ENCODE measurements around the gene NKD2.

NKD2 gene

DNA sequence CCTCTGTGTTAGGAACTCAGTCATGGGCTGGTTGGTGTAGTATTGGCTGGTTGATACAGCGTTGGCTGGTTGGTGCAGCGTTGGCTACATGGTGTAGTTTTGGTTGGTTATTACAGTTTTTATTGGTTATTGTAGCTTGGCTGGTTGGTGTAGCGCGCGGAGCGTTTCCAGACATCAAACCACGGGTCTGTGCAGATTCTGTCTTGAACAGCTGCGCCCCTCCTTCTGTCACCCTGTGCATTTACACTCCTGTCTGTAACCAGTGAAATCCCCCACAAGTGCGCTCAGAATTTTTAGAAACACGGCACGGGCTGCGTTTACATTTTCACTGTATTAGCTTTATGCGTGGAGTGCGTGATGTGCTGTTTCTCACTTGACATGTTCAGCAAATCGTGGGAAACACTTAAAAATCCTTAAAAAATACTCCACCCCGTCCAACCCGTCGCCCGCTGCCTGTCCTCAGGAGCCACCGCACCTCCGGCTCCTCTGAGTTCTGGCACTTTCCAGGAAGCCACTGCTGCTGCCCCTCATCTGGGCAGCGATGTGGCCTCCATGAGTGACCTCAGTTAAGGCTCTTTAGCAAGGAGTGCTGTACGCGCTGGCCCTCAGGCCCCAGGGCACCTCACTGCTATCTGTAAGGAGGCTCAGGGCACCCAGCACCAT lies 20.8 kb downstream of the NKD2 start:
- DNase-seq (ENCODE audit: low read depth in 1 of 2, low spot score in 1 of 2): no peak

DNA sequence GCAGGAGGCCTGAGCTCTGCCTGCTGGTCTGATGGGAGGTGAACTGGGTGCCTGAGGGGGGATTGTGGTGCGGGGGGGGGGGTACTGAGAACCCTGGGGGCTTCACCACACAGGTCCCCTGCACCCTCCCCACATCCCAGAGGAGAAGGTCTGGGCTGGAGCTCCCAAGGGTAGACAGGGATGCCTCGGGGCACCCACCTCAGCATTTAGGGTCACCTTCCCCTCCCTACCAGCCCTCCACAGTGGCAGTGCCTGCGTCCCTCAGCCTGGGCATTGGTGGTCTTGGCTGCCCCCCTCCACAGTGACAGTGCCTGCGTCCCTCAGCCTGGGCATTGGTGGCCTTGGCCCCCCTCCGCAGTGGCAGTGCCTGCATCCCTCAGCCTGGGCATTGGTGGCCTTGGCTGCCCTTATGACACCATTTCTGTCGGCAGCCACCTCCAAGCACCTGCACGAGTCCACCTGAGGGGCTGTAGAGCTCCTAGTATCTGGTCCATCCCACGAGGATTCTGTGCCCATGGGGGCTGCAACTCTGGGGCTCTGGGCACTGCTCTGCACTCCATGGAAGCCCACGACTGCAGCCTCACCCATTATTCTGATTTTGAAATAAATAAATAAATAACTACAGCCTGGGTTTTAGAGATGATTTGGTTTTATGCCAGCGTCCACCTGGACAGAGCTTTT lies 21.5 kb downstream of the NKD2 start:
- no peak for DNase-seq (ENCODE audit: low read depth in 1 of 2, low spot score in 1 of 2)

DNA sequence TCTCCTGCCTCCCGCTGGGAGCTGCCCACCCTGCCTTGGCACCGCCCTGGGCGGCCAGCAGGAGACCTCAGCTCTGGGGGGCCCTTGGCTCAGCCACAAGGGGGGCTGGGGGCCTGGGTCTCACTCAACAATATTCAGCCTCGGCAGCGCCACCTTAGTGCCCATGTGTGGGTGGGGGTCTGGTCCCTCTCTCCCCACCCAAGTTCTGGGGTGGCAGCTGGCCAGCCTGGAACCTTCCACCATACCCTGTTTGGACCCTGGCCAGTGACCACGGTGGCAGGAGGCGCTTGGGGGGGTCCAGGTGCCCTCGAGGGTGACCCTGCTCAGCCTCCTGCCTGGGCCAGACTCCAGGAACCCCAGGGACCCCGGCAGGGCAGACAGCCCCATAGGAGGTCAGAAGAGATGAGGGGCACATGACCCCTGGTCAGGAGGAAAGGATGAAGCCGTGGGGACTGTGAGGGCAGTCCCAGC lies 22.2 kb downstream of the NKD2 start:
- no peak for DNase-seq (ENCODE audit: low read depth in 1 of 2, low spot score in 1 of 2)

DNA sequence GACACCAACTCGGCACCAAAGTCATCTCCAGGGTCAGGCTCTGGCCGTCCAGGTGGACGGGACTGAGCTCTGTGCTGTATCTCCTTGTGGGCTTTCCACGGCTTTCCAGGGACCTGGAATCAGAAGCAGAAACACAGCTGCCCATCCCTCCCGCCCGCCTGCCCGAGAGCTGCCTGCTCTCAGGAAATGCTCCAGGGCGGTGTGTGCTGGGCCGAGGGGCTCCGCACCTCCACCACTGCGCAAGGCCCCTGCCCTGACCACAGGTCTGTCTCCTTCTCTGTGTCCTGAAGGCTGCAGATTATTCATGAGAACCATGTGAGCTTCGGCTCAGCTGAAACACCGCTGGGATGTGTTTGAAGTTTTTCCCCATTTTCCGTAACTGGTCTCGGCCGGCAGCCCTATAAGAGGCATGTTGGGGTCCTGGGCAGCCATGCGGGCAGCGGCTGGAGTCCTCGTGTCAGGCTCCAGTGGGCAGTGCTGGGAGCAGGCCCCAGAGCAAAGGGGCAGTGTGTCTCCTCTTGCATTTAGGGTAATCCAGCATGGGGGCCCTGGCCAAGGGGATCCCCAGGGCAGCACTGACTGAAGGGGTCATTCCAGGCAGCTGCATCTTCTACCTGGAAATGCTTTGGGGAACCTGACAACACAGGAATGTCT lies 22.8 kb downstream of the NKD2 start:
- no peak for DNase-seq (ENCODE audit: low read depth in 1 of 2, low spot score in 1 of 2)

DNA sequence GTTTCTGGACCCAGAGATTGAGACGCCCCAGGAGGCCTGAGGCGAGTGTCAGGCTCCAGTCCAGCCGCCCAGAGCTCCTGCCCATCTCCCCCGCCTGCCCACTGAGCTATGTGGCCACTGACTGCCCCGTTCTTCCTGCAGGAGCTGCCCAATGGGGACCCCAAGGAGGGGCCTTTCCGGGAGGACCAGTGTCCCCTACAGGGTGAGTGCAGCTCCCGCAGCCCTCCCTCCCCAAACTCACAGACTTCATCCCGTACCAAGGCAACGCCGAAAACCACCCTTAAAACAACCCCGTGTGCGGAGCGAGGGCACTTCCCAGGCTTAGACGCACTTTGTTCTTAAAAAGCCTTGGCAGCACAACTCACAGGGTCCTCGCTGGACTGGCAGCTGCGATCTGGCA lies 23.4 kb downstream of the NKD2 start:
- no peak for DNase-seq (ENCODE audit: low read depth in 1 of 2, low spot score in 1 of 2)

DNA sequence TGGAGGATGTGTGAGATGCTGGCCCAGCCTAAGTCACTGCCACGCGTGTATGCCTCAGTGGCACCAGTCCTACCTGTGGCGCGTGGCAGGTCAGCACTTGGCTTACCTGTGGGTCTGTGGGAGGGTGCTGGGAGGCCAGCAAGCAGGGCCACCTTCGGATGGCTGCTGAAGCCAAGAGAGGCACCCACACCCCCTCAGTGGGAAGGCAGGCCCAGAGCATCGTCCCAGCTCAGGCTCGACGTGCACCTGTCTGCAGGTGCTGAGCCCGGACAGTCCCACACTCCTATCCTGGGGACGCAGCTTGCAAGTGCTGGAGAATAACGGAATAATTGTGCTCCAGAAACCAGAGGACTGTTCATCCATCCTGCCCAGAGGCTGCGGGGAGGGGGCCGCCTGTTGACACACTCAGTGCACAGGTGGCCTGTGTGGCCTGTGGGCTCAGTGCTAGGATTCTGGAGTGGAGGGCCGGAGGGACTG lies 24.0 kb downstream of the NKD2 start:
- DNase-seq (ENCODE audit: low read depth in 1 of 2, low spot score in 1 of 2): no peak

DNA sequence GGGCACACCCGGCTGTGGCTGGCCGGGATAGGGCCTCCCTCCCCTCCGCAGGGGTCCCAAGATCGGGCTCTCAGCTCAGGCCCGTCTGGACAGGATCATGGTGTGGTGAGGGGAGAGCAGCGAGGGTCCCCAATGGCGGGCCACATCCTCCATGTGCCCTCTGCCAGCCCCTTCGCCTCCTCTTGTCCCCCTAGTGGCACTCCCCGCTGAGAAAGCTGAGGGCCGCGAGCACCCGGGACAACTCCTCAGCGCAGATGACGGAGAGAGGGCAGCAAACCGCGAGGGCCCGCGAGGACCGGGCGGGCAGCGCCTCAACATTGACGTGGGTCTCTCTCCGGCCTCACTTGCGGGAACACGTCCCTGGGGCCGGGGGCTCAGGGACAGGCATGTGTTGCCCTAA lies 24.6 kb downstream of the NKD2 start:
- DNase-seq (ENCODE audit: low read depth in 1 of 2, low spot score in 1 of 2): no peak

DNA sequence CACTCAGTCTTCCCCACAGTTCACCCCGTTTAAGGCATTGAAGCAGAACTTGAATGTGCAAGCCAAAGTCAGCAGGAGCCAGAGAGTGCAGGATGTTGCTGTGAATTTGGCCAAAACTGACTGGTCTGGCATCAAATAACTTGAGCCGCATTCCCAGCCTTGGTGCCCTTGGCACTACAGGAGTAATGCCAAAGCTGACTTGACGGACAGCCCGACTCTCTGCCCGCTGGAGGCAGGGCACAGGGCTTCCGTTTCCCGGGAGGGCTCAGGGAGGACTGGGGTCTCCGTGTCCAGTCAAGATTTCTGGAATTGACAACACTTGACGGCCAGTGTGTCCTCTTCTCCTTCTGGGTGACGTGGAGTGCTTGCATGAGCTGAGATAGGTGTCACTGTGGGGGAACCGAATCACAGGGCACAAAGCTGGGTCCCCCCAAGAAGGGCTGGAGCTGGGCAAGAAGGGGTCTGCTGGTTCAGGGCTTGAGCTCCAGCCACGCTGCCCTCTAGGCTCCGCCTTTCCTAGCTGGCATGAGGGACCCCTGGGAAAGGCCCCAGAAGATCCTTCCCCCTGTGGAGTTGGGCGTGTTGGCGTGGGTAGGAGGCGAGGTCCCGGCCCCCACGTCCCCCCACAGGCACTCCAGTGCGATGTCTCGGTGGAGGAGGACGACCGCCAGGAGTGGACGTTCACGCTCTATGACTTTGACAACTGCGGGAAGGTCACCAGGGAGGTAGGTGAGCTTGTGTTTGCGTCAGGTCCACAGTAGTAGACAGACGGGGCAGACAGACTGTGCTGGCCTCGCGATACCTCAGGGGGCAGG lies 25.2 kb downstream of the NKD2 start:
- no peak for DNase-seq (ENCODE audit: low read depth in 1 of 2, low spot score in 1 of 2)

DNA sequence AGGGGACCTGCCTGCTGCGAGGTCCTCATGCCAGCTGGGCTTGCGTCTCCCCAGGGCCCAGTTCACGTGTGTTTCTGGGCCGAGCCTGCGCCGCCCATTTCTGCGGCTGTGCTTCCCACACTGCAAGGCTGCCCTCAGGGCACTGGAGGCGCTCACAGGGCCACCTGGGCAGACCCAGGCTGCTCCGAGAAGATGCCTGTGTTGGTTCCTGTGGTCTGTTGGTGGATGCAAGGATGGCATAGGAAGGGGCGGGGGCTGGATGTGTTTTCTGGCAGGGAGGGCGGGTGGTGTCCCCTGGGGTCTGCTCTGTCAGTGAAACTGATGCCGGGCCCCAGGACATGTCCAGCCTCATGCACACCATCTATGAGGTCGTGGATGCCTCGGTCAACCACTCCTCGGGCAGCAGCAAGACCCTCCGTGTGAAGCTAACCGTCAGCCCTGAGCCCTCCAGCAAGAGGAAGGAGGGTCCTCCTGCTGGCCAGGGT lies 25.9 kb downstream of the NKD2 start:
- DNase-seq (ENCODE audit: low read depth in 1 of 2, low spot score in 1 of 2): no peak

DNA sequence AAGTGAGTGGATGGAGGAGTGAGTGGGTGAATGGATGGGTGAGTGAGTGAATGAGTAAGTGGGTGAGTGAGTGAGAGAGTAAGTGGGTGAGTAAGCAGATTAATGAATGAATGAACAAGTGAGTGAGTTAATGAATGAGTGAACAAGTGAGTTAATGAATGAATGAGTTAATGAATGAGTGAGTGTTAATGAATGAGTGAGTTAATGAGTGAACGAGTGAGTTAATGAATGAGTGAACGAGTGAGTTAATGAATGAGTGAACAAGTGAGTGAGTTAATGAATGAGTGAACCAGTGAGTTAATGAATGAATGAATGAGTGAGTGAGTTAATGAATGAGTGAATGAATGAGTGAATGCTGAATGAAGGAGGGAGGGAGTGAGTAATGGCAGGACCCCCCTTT lies 26.4 kb downstream of the NKD2 start:
- no peak for DNase-seq (ENCODE audit: low read depth in 1 of 2, low spot score in 1 of 2)

DNA sequence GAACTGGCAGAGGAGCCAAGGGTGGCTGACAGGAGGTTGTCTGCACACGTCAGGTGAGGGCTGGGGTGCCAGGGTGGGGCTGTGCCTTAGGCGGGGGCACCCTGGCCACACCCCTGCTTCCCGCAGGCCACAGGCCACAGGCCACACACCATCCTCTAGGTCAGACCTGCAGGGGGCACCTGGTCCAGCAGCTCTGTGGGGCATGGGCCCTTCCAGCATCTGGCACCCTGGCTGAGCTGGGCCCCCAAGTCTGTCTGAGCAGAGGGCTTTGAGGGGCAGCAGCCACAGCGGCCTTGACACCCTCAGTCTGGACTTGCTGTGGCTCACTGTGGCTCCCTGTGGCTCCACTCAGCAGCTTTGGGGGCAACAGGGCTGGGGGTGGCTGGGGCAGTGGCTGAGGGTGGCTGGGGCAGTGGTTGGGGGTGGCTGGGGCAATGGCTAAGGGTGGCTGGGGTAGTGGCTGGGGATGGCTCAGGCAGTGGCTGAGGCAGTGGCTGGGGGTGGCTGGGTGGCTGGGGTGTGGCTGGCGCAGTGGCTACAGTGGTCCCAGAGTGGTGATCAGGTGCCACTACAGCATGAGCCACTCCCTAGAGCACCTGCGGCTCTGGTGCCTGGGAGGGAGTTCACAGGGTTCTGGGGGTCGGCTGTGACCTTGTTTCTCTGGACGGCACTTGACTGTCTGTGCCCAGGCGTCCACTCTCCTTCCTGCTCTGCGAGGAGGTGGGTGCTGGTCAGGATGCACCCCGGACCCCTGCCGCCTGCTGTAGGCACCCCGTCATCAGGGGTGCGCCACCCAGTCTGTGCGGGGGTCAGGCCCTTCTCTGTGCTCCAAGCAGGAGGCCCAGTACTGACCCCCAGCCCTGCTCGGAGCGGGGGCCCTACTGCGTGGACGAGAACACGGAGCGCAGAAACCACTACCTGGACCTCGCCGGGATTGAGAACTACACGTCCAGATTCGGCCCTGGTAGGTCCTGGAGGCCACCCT lies 27.1 kb downstream of the NKD2 start:
- no peak for DNase-seq (ENCODE audit: low read depth in 1 of 2, low spot score in 1 of 2)

DNA sequence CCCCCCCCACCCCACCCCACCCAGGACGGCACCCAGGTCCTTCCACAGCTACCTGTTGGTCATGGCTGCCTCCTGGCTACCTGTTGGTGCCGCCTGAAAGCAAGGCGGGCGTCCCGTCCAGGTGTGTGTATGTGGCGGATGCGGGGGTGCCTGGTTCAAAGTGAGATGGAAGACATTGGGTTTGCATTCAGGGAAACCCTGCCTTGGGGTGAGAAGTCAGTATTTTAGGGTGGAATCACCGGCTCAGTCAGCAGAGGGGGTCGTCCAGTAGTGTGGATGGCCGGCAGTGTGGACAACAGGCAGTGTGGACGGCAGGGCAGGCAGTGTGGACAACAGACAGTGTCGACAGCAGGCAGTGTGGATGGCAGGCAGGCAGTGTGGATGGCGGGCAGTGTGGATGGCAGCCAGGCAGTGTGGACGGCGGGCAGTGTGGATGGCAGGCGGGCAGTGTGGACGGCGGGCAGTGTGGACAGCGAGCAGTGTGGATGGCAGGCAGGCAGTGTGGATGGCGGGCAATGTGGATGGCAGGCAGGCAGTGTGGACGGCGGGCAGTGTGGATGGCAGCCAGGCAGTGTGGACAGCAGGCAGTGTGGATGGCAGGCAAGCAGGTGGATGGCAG lies 28.0 kb downstream of the NKD2 start:
- DNase-seq (ENCODE audit: low read depth in 1 of 2, low spot score in 1 of 2): no peak

DNA sequence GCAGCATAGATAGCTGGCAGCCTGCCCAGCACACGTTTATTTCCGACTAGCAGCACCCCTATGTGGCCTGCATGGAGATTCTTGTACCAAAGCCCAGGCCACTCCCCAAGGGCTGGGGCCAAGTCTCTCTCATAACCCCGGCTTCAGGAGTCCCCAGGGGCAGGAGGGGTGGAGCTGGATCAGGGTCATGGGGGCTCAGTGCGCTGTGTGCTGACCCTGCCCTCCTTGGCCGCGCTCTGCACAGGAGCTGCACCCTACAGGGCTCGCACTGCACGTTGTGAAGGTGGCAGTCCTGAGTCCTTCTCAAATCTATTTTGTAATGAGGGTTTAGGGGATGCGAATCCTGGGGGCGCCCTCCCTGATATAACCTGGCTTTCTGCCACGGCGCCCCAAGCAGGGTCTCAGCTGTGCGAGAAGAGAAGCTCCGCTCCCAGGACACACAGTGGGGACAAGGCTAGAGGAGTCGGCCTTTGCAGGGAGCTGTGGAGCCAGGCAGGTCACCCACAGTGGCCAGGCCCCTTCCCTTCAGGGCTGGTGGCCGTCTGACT lies 28.6 kb downstream of the NKD2 start:
- no peak for DNase-seq (ENCODE audit: low read depth in 1 of 2, low spot score in 1 of 2)

DNA sequence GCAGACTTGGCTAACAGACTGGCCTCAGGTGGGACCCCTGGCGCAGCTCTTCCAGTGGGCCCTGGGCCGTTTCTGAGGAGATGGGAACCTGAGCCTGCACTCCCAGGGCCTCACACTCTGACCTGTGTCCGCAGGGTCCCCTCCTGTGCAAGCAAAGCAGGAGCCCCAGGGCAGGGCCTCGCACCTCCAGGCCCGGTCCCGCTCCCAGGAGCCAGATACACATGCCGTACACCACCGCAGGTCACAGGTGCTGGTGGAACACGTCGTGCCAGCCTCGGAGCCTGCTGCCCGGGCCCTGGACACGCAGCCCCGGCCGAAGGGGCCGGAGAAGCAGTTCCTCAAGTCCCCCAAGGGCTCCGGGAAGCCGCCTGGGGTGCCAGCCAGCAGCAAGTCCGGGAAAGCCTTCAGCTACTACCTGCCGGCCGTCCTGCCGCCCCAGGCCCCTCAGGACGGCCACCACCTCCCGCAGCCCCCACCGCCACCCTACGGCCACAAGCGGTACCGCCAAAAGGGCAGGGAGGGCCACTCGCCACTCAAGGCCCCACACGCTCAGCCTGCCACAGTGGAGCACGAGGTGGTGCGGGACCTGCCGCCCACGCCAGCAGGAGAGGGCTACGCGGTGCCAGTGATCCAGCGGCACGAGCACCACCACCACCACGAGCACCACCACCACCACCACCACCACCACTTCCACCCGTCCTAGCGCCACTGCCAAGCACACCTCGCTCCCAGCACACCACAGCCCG lies 29.2 kb downstream of the NKD2 start:
- DNase-seq (ENCODE audit: low read depth in 1 of 2, low spot score in 1 of 2): no peak

DNA sequence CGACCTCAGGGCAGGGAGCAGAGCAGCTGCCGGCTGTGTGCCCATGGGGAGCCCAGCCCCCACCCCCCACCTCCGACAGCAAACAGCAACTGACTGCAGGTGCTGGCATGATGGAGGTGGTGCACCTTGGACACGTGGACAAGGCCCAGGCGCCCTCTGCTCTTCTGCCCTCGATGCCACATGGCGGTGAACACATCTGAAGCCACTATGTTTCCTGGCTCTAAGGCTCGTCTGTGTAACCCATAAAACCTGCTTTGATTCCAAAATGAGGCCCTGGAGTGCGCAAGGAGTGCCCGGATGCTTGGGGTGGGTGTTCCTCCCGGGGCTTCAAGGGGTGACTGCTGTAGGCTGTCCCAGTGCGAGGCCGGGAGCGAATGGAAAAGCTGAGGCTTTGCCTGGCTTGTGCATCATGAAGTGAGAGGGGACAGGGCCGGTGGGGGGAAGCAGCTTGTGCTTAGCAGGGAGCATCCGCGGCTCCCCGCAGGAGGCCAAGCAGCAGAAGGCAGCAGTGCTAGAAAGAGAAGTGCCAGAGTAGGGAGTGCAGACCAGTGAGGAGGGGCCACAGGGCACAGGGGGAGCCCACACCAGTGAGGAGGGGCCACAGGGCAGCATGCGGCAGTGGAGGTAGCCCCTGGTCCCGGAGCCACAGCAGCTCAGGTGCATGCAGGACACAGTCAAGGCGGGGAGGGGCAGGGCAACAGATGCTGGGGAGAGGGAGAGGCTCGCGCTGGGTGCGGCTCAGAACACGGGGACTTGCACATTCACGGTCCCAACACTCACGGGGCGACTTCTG lies 30.0 kb downstream of the NKD2 start:
- DNase-seq (ENCODE audit: low read depth in 1 of 2, low spot score in 1 of 2): no peak

DNA sequence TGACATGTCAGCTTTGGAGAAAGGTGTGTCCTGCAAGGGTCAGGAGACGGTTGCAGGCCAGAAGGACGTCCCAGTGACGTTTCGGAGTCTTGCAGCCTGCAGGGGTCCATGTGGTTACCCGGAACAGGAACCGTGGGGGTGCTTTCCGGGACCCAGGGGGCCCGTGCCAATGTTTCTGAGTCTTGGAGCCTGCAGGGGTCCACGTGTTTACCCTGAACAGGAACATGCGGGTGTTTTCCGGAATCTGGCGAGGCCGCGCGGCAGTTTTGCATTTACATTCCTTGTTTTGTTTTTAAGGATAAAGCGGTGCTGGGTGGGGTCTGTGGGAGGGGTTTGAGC lies 30.6 kb downstream of the NKD2 start:
- DNase-seq (ENCODE audit: low read depth in 1 of 2, low spot score in 1 of 2): no peak

DNA sequence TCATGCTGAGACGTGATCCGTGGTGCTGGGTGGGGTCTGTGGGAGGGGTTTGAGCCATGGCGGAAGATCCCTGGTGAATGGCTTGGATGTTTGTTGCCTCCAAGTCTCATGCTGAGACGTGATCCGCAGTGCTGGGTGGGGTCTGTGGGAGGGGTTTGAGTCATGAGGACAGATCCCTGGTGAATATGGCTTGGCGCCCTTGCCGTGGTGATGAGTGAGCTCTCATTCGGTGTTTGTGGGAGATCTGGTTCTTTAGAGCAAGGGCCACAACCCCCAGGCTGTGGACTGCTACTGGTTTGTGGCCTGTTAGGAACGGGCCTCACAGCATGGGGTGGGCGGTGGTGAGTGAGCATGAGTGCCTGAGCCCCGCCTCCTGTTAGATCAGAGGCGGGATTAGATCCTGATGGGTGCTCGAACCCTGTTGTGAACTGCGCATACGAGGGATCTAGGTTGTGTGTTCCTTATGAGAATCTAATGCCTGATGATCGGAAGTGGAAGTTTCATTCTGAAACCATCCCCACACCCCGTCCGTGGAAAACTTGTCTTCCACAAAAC lies 31.2 kb downstream of the NKD2 start:
- DNase-seq (ENCODE audit: low read depth in 1 of 2, low spot score in 1 of 2): no peak

DNA sequence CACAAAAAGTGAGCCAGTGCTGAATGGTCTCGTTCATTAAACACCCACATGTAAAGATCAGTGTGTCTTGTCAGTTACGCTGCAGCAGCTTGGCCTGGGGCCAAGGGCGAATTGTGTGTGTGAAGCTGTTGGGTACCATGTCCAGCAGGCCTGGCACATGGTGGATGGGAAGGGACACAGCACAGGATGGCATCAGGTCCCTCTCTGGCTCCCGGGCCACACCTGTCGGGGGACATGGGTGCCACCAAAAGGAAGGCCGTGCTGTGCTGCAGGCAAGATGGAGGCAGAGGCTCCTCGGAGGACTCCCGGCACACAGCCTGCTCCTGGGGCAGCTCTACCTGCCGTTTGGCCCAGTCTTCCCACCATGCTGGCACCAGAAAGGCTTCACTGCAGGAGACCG lies 32.0 kb downstream of the NKD2 start:
- no peak for DNase-seq (ENCODE audit: low read depth in 1 of 2, low spot score in 1 of 2)
